ENCODE results near the gene FAM98C. TPM values are rescaled to one million over a fixed set of nuclear protein-coding genes. Genes with fewer than 3 reads are reported as not detected.

Gene FAM98C
- total RNA-seq, 1 donor from 2014 or later = 4.0 TPM

DNA sequence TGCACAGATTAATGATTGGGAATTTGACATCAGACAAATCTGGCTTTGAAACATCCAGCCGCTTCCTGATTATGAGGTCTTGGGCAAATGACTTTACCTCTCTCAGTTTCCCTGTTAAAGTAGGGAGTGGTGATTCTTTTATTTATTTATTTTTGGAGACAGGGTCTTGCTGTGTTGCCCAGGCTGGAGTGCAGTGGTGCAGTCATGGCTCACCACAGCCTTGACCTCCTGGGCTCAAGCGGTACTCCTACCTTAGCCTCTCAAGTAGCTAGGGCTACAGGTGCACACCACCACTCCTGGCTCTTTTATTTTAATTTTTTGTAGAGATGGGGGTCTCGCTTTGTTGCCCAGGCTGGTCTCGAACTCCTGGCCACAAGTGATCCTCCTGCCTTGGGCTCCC, 25.8 kb upstream of the FAM98C start:
- DNase-seq (ENCODE audit: low read depth in 2 of 2) = no peak

DNA sequence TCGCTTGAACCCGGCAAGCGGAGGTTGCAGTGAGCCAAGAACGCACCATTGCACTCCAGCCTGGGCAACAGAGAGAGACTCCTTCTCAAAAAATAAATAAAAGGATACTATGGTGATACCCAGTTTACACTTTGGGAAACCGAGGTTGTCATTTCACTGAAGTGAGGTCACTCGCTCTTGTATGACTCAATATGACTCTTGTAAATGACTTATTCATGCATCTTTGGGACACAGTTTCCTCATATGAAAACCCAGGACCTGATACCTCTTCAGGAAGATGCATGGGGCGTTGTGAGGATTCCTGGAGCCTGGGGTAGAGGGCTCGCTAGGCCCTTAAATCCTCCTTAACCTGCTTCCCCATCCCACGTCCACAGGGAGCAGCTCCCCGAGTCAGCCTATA, 24.0 kb upstream of the FAM98C start:
- DNase-seq (ENCODE audit: low read depth in 2 of 2) = no peak

DNA sequence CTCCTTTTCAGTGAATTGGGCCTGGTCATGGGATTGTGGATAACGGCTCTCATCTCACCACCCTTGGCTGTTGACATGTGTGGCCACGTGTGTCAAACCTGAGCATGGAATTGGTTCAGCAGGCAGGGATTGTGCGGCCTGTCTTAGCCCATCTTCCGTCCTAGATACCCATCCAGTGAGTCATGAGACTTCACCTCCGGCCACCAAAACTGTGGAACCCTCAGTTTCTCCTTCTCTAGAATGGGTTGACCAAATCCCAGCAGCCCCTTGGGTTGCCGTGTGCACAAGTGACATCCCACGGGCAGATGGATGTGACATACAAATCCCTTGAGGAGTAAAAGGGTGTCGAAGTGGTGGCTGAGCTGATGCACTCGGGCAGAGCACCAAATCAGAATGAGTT, 21.8 kb upstream of the FAM98C start:
- DNase-seq (ENCODE audit: low read depth in 2 of 2) = no peak

DNA sequence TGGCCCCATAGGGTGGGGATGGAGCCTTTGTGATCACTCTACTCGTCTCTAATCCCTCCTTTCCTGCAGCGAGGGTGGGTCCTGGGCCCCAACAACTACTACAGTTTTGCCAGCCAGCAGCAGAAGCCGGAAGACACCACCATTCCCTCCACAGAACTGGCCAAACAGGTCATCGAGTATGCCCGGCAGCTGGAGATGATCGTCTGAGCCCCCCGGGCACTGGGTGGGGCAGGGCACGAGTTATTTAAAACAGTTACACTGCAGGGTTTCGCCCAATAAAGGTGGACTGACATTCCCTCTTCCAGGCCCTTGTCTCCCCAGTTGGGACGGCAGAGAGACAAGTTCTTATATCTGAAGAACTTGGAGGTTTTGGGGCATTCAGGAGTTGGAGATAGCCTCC, 19.7 kb upstream of the FAM98C start:
- no peak for DNase-seq (ENCODE audit: low read depth in 2 of 2)

DNA sequence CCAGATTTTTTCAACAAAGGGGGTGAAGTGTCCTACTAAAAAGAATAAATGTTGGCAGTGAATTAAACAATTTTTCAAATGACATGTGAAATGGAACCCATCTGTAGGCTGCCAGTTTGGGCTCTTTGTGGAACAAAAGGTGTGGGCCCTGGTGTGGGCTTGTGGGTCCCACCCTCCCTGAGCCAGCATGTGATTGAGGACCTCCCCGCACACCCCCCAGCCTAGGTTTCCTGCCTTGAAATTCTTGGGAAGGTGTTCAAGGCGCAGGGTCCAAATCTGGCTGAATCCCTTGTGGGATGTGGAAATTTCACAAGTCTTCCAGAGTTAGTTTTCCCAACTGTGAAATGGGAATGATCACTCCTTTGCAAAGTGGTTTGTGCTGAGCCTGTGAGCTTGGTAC, 19.1 kb upstream of the FAM98C start:
- no peak for DNase-seq (ENCODE audit: low read depth in 2 of 2)

DNA sequence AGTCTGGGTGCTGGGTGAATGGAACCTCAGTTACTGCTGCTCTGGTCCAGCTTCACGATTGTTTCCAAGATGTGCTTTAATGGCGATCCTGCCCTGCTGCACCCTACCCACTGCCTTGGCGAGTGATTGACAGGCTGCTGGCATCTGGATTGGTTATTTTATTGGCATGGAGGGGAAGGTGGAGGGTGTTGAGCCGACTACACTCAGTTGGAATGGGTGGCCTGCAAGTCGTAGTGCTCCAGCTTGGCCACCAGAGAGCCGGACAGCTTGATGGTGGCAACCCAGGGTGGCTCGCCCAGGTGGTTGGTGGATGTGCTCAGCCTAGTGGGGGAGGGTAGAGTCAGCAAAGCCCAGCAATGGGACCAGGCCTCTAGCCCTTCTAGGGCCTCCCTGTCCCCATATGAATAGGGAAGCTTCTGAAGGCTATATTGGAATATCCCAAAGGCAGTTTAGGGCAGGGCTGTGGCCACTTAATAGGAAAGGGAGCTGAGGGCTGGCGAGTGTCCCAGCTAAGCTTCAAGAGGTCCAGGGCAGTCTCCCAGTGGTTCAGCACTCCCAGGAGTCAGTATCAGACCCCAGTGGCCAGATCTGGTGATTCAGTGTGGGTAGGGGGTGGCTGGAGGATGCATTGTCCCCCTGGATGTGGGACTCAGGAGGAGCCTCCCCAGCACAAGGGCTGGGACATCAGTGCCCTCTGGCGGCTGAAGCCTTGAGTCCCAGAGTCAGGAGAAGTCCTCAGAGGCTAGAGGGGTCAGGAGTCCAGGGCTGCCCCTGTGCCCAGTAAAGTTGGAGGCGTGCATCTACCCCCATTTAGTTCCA, 18.5 kb upstream of the FAM98C start:
- peak in 1 of 2 donors; percentile 45 for DNase-seq (ENCODE audit: low read depth in 2 of 2)

DNA sequence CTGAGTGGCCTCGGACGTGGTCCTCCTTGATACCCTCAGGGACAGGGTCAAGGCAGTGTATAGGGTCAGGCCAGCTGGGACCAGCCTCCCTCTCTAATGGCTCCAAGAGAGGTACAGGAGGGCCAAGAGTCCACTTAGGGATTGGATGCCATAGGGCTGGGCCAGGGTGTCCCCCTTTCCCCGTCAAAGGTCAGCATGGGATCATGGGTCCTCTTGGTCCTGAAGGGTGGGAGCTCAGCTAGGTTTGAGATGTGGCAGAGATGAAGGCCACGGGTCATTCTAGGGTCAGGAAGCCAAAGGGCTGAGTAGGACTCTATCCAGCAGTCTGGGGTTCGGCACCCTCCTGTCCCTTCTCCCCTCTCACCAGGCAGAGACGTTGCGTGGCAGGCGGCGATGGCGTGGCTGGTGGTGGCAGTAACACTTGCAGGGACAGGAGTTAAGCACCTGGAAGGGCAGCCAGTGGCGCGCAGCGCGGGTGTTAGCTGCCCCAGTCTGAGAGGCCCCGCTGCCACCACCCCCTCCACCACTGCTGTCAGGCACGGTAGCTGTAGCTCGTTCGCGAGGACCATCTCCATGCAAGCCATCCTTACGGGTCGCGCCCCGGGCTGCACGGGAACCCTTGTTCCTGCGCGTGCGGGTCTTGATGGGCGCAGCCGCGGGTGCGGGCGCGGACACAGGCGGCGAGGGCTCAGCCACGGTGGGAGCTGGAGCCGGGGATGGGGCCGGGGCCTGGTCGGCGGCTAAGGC, 17.7 kb upstream of the FAM98C start:
- DNase-seq (ENCODE audit: low read depth in 2 of 2) = no peak

DNA sequence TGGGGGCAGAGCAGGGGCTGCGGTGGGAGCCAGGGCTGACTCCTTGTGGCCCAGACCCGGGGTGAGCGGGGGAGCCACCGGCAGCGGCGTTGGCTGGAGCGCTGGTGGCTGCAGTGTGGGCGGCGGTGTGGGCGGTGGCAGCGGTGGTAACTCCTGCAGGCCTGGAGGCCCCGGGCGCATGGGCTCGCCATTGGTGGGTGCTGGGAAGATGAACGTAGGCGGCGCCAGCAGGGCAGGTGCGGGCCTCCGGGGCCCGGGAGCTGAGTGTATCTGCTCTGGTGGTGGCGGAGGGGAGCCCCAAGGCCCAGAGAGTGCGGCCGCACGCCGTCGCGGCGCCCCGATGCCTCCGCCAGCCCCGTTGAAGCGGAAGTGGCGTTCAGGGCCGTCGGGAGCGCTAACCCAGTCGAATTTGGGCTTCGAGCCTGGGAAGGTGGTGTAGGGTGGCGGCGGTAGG, 17.1 kb upstream of the FAM98C start:
- DNase-seq (ENCODE audit: low read depth in 2 of 2) = no peak

DNA sequence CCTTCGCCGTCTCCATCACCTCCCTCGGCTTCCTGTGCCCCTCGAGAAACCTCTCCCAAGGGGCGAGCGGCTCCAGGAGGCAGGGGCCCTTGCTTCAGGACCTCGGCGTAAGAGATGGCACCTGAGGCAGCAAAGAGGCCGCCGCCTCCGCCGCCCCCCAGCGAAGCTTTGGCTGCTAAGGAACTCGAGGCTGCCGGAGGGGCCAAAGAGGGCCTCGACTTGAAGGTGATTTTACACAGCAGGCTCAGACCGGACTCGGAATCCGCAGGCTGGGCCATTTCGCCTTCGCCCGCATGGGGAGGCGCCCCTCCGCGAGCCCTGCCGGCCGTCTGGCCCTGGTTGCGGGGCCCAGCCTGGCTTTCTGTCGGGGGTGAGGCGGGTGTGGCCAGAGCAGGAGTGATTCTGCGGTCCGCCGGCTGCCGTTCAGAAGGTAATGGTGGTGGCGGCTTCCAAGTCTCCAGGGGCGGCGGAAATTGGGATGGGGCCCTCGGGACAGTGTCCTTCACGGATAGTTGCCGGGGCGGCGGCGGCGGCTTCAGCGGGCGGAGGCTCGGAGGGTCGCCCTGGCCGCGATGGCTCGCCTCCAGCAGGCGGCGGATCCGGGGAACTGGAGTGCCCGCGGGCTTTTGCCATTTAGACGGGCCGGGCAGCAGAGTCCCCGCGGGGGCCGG, 16.5 kb upstream of the FAM98C start:
- no peak for DNase-seq (ENCODE audit: low read depth in 2 of 2)

DNA sequence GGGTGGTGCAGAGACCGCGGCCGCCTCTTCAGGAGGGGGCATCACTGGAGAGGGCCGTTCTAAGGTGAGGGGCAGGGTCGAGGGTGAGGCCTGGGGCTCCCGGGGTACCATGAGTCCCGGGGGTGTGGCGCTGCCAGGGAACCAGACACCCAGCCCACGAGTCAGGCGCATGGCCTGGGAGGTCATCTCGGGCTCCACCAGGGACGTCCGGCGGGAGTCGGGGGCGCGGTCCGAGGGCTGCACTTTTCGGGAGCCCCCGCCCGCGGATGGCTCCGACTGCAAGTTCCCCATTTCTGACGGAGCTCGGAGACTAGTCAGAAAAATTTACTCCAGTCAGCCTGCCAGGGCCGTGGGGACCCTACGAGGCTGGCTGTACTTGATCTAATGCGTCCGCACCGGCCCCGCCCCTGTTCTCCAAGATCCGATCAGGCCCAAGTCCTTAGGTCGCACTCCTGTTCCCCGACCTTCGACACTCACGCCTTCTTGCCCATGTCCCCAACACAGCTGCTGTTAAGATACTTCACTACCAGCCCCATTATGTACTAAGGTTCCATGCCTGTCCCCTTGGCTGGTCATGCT, 15.8 kb upstream of the FAM98C start:
- DNase-seq (ENCODE audit: low read depth in 2 of 2) = peak in 1 of 2 donors; percentile 22

DNA sequence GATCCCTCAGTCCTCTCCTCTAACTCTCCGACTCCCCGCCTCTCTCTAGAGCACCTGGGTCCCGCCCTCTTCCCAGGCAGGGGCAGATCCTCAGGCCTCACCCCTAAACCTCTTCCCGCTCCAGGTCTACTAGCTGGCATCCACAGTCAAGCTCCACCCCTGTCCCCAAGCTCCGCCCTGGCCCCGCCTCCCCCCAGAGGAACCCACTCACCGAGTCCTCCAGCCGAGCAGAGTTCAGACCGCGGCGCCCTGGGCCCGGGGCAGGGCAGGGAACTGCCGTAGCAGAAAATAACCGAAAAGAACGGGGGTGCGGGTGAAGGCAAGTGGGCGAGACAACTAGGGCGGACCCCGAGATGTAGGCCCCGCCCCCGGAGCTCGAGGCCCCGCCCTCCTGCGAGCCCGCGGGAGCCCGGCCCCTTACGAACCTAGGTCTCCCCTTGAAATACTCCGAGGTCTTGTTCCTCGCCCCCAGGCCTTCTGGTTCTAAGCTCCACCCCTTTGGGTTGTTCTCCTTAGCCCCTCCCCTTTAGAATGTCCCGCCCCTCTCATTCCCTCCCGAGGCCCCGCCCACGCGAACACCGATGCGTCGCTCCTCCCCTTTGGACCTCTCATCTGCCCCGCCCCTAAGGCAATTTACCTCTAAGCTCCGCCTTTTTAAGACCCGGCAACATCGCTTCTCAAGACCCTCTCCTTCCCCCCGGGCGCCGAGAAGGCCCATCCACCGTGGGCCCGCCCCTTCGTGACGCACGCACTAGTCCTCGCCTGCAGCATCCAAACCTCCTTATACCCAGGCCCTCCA, 15.1 kb upstream of the FAM98C start, which contains the start of gene GGN:
TSS of gene GGN (minus strand) at position 485 of the 799 bp plus-strand sequence. CDS start 773 bp downstream, outside the sequence.
- DNase-seq (ENCODE audit: low read depth in 2 of 2) = peak; percentile 78 to 94

DNA sequence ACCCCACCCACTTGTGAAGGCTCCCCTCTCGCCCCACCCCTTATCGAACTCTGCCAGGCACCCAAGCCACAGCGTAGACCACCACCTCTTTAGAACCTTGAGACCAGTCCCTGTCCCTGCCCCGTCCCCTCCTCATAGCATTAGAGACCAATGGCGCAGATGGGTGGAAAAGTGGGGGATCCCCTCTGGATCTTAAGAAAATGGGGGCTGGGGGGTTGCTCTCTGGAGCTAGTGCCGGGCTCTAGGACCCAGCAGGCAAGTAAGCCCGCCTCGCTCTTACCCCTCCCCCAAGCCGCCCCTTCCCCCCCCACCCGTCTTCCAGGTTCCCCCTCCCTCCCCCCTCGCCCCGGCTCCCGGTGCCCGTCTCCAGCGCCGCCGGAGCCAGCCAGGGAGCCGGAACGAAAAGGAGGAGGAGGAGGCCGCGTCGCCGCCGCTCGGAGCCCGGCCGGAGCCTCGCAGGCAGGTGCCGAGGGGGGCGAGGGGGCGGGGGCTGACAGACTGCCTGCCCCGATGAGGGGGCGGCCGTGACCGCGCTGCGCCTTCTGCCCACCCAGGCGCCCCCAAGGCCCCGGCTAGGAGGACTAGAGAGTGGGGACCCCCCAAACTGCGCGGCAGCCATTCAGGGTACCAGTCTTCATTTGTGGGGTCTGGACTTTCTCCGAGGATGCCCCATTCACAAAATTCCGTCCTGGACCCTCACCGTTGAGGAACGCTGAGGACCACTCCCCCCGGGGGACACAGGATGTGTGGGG, 14.4 kb upstream of the FAM98C start, which contains the start of gene SPRED3:
TSS of gene SPRED3 (plus strand) at position 349 of the 752 bp plus-strand sequence. CDS start 1,606 bp downstream, outside the sequence.
- DNase-seq (ENCODE audit: low read depth in 2 of 2) = peak in 1 of 2 donors; percentile 71

DNA sequence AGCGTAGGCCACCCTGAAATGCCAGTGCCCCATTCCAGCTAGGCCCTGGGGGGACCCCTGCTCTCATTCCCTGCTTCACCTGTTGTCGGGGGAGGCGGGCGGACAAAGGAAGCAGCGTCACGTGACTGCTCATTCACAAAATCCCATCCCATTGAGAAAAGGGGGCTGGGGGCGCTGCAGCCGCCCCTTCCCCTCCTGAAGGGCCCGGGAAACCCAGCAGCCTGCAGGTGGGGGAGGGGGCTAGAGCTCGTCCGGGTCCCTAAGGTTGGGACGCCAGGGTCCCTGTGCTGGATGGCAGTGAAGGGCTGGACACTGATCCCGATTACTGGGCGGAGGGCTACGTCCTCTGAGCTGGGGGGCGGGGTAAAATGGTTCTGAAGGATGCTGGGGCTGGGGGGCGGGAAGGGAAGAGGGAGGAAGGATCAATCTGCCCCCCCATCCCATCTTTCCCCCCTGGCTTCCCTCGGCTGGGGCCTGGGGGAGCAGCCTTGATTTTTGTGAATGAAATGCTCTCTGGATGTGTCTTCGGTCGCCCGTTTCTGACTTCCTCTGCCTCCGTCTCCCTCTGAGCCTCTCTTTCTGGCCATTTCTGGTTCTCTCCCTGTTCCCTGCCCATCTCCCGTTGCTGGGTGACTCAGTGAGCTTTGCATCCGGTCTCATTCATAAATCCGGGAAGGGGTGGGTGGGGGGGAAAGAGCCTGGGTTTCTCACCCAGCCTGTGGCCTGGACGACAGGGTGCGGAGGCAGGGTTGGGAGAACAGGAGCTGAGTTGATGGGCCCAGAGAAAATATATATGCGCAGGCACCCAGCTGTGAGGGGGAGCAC, 13.6 kb upstream of the FAM98C start:
- DNase-seq (ENCODE audit: low read depth in 2 of 2) = peak; percentile 46 to 83

DNA sequence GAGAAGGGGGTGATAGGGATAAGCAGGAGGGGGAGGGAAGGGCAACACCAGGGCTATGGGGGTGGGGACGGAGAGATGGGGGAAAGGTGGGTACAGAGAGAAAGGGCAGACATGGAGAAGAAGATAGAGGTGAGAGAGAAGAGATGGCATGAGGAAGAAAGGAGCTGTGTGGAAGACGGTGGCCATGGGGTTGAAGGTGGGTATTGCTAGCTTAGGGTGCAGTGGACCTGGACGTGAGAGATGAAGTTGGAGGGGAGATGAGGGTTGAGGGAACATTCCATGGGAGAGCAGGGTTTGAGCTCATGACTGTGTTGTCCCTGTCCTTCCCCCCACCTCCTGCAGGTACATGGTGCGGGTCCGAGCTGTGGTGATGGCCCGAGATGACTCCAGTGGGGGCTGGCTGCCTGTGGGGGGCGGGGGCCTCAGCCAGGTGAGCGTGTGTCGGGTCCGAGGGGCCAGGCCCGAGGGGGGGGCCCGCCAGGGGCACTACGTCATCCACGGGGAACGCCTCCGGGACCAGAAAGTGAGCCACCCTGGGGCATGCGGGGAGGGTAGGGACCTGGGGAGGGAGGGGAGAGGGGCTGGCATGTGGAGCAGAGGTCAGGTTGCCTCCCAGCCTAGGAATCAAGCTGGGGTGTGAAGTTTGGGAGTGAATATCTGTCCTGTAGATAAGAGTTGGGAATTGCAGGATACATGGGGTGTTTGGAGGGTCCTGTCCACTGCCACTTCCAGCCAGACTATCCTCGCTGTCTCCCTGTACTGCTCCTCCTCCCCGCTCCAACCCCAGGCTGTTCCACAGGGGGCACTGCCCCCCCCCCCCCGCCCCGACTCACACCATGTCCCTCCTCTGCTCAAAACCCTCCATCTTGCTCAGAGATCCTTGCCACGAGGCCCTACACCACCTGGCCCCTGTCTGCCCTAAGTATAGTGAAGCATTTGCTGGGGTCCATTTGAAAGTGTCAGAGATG, 12.7 kb upstream of the FAM98C start:
- no peak for DNase-seq (ENCODE audit: low read depth in 2 of 2)

DNA sequence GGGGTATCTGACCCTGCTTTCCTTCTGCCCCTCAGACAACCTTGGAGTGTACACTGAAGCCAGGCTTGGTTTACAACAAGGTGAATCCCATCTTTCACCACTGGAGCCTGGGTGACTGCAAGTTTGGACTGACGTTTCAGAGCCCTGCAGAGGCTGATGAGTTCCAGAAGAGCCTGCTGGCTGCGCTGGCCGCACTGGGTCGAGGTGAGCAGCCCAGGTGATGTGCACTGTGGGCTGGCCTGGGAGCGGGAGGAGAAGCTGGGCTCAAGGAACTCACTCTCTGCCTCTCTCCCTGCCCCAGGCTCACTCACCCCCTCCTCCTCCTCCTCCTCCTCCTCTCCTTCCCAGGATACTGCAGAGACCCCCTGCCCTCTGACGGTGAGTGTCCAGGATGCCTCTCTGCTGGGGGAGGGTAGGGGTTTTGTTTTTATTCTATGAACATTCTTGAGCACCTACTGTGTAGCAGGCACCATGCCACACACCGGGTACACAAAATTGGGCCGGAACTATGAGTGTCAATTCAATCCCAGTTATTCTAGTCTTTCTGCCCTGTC, 10.9 kb upstream of the FAM98C start:
- DNase-seq (ENCODE audit: low read depth in 2 of 2) = no peak

DNA sequence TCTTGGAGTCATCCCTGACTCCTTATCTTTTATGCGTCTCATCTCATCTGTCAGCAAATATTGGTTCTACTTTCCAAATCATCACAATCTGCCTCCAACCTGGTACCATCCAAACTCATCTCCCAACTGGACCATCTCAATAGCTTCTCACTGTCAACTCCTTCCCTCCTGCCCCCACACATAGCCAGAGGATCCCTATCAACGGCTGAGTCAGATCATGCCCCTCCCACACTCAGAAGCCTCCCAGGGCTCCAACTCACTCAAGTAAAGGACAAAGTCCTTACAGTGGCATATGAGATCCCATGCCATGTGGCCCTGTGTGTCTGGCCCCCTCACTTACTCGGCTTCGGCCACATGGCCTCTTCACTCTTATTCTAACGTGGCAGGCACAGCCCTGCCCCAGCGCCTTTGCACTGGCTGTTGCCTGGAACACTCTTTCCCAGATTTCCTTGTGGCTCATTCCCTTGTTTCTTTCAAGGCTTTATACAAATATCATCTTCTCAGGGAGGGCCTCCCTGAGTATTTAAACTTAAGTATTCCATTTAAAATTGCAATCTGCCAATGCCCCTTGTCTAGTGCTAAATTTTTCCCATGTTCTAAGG, 10.1 kb upstream of the FAM98C start:
- peak in 1 of 2 donors; percentile 32 for DNase-seq (ENCODE audit: low read depth in 2 of 2)

DNA sequence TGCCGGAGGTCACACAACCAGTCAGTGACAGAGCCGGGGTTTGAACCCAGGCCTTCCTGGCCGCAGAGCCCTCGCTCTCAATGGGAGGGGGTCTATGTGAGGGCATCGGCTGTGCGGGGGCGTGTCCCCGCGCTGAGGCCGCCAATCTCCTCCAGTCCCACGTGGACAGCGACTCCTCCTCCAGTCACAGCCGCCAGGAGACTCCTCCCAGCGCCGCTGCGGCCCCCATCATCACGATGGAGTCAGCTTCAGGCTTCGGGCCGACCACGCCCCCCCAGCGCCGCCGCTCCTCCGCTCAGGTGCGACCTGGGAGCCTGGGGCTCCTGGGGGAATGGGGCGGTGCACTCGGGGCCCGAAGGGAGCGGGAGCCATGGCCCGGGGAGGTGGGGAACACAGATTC, 8.4 kb upstream of the FAM98C start:
- DNase-seq (ENCODE audit: low read depth in 2 of 2) = peak; percentile 56 to 63
